Pons (tissue), 1 donor: ENCODE data around the gene SPECC1L.
"Not testable (repeated sequence)": the region's sequence is repeated elsewhere in the genome, so short reads cannot be mapped to it uniquely, and the experiment has no call there.

ENCODE experiments used
- DNase-seq: peaks from one replicate; pipeline ENCODE4 v3.0.0-alpha.2; 2016; ENCODE audit warnings: low spot score

The SPECC1L gene, protein sequence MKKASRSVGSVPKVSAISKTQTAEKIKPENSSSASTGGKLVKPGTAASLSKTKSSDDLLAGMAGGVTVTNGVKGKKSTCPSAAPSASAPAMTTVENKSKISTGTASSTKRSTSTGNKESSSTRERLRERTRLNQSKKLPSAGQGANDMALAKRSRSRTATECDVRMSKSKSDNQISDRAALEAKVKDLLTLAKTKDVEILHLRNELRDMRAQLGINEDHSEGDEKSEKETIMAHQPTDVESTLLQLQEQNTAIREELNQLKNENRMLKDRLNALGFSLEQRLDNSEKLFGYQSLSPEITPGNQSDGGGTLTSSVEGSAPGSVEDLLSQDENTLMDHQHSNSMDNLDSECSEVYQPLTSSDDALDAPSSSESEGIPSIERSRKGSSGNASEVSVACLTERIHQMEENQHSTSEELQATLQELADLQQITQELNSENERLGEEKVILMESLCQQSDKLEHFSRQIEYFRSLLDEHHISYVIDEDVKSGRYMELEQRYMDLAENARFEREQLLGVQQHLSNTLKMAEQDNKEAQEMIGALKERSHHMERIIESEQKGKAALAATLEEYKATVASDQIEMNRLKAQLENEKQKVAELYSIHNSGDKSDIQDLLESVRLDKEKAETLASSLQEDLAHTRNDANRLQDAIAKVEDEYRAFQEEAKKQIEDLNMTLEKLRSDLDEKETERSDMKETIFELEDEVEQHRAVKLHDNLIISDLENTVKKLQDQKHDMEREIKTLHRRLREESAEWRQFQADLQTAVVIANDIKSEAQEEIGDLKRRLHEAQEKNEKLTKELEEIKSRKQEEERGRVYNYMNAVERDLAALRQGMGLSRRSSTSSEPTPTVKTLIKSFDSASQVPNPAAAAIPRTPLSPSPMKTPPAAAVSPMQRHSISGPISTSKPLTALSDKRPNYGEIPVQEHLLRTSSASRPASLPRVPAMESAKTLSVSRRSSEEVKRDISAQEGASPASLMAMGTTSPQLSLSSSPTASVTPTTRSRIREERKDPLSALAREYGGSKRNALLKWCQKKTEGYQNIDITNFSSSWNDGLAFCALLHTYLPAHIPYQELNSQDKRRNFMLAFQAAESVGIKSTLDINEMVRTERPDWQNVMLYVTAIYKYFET

DNA sequence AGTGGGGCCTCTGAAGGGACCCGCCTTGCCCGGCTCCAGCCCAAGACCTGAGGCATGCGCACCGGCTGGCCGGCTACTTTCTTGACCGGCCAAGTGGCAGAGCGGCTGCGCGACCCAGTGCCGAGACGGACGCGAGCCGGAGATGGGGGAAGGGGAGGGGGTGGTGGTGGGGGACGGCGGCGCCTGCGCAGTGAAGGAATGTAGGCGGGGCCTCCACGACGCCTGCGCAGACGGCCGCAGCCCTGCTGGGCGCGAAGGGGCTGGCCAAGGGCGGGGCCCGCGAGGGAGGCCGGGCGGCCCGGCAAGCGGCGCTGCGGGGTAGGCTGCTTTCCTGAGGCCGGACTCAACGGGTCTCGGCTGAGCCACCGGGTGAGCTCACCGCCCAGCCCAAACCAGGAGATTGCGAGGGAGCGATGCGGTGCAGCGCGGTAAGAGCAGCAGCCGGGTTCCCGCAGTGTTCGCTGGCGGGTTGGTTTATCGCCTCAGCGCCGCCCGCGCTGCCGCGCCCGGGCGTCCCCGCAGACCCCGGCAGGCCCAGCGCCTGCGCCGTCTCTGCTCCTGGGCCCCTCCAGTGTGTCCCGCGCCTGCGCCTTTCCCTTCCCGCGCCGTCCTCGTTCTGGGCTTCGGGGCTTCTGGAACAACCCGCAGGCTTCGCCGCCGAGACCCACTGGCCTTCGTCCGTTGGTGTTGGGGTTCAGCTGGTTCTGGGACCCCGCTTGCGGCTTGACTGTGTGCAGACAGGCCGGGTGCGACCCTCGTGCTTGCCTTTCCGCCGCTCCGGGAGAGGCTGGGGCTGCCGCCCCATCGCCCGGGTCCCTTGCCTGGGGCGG lies at the start of gene SPECC1L:
SPECC1L (plus strand) TSS at position 276 of the 830 bp plus-strand sequence. CDS start 31,401 bp downstream, outside the sequence.
- peak; percentile 88 for DNase-seq

DNA sequence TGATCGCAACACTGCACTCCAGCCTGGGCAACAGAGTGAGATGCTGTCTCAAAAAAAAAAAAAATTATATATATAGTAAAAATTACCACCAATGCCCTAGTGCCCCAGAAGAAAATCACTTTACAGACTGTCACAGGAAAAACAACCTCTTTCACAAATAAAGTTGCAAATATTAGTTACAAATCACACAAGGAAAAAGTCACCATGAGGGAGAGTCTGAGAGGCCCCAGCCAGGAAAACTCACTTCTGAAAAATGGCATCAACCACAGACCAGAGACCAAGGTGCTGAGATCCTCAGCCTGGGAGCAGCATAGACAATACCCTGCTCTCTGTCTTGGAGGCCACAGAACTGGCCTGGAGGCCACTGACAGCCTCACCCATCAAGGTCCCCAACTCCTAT lies 46.2 kb upstream of the SPECC1L start:
- DNase-seq = no peak

DNA sequence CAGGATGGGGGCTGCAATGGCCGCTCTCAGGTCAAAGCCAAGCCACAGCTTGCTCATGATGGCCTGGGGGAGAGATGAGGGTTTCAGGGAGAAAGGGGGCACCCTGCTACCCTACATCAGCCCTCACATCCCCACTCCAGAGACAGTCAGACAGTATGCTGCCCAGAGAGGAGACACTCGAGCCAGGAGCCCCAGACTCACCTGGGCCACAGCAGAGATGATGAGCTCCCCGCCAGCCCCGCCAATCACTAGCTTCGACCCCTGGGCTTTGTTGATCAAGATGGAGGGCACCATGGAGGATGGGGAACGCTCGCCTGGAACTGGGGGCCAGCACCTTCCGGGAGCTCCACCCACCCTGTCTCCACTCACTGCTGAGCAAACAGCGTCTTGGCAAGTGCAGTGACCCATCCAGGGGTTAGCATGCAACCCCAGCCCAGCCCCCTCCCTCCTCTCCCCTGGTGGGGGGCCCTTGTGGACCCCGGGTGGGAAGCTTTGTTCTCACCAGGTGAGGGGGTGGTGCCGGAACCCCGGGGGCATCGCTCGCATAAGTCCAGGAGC lies 45.5 kb upstream of the SPECC1L start:
- DNase-seq = no peak

DNA sequence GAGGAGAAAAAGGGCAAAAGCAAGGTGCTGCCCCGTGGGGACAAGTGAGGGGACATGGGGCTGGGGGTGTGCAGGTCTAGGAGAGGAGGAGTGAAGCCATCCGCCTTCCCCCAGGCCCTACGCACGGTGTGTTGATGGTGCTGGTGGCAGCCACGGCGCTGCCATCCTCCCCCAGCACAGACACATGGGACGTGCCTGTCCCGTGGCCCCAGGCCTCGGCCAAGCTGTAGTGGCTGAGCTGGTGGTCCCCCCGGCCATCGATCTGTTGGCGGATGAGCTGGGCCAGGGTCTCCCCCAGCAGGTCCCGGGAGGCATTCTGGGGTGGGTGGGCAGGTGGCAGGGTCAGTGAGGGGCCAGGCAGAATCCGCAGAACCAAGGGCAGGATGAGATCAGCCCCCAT lies 44.7 kb upstream of the SPECC1L start:
- DNase-seq = no peak

DNA sequence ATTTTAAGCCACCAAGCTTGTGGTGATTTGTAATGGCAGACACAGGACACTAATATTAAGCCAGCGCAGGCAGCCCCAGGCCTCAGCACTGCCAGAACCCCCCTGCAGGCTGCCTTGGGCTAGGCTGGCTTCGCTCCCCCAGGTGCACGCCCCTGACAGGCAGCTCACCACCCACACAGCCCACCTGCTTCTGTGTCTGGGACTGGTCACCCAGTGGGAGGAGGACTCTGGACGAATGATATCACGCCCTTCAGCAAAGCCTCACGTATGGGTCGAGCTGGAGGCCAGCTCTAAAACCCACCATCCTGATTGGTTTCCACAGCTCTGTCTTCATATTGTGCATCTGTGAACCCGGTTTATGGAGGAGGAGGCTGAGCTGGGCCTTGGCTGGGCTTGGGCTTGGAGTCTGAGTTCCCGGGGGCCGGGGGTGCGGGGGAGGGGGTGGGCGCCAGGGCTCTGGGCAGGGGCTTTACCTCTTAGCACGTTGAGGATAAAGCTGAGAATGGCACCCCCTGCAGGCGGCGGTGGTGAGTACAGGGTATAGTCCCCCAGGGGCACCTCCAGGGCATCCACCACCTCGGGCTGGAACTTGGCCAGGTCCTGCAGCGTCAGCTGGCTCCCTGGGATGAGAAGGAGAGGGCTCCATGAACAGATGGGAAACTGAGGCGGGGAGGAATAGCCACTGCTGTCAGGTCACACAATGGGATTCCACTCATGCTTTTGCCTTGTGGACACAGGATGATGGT lies 39.5 kb upstream of the SPECC1L start:
- DNase-seq = no peak

DNA sequence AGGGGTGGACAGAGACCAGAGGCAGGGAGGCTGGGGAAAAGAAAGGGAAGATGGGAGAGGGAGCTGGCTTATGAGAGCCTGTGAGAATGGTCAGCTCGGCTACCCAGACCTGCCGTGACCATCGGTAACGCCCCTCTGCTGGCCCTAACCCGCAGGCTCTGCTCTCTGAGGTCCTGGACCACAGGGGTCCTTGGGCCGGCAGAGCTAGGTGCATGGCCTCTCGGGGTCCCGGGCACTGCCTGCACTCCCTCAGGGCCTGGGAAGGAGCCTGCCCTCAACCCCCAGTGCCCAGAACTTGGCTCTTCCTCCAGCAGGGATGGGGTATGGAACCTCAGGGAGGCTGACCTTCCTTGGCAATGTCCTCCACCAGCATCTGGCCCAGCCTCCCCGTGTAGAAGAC lies 38.9 kb upstream of the SPECC1L start:
- DNase-seq = no peak

DNA sequence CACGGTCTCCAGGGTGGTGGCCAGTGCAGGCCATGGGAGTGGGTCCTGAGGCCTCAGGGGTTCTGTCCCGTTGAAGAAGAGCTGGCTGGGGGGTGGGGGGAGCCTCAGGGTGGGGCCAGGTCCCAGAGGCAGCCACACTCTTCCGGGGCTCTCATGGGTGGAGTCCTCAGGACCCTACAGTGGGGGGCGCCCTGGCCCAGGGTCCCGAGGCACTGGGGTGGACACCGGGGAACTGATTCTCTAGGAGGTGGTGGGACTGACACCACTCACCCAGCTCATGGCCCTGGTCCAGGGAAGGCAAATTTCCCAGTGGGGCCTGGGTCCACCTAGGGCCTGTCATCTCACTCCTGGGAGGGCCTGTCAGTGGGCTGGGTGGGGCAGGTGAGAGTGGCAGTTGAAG lies 38.5 kb upstream of the SPECC1L start:
- no peak for DNase-seq

DNA sequence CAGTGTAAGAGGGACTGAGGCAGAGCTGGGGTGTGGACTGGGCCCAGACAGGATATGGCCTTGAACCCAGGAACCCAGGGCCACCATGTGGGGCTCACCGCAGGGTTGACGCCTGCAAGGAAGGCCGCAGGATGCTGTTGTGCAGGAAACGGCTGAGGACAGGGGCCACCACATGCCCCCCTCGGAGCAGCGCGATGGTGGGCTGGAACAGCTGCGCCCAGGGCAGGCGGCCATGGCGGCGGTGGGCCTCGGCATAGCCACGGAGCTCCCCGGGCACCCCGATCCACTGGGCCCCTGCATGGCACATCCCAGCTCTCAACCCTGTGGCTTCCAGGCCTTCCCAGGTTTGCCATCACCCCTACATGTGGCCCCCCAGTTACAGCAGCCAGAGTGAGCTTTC lies 37.9 kb upstream of the SPECC1L start:
- no peak for DNase-seq

DNA sequence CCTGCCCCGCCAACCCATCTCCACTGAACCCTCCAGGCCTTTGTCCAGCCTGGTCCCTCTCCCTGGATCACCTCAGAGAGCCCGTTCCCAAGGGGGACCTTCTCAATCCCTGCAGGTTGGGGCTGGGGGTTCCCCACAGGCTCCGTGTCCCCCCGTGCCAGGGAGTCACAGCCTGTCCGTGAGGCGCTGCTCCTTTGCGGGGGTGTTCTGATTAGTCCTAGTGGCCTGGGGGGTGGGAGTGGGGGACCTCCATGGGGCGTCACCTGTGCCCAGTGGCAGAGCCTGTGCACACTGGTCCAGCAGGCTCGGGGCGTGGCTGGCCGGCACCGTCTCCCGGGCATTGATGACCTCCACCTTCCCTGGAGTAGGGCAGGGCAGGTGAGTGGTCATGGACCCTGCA lies 37.4 kb upstream of the SPECC1L start:
- no peak for DNase-seq

DNA sequence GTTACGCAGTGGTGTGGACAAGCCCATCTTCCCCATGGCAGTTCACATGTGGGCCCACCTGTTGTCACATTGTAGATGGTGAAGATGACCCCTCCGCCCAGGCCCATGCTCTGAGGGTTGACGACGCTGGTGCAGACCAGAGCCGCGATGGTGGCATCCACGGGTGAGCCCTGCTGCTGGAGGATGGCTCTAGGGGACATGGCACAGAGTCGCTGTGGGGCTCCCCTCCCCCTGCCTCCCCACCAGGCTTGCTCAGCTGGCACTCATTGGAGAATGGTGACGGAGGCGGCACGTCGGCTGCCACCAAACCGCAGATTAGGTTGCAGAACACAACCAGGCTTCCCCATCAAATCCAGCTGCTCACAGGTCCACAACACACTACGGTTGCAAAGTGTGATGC lies 36.8 kb upstream of the SPECC1L start:
- DNase-seq = no peak

DNA sequence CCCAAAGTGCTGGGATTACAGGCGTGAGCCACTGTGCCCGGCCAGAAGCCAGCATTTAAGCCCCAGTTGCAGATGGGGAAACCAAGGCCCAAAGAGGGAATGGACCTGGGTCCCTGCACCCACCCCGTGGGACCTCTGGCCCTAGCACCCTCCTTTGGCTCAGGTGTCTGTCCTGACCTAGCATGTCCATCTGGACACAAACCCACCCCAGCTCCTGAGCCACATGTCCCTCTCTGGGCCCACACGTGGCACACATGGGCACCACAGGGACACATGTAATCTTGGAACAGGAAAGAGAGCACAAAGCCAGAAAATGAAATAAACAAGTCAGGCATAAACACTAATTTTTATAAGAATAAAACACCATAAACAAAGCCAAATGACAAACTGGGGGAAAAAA lies 35.3 kb upstream of the SPECC1L start:
- DNase-seq = no peak

DNA sequence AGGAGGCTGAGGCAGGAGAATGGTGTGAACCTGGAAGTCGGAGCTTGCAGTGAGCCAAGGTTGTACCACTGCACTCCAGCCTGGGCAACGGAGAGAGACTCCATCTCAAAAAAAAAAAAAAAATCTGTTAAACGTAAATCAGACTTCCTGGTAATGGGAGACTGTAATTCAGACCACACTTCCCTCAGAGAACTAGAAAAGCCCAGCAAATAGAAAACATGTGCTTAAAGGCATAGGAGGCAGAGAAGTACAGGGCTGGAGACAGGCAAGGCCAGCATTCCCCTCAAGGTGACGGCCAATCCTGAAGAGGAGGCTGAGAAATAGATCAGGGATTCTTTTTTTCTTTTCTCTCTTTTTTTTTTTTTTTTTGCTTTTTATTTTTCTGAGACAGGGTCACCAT lies 34.0 kb upstream of the SPECC1L start:
- DNase-seq = no peak

DNA sequence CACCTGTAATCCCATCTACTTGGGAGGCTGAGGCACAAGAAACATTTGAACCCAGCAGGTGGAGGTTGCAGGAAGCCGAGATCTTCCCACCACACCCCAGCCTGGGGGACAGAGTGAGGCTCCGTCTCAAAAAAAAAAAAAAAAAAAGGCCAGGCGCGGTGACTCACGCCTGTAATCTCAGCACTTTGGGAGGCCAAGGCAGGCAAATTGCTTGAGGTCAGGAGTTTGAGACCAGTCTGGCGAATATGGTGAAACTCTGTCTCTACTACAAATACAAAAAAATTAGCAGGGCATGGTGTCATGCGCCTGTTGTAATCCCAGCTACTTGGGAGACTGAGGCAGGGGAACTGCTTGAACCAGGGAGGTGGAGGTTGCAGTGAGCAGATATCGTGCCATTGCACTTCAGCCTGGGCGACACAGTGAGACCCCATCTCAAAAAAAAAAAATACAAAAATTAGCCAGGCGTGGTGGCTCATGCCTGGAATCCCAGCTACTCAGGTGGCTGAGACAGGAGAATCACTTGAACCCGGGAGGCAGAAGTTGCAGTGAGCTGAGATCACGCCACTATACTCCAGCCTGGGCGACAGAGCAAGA lies 32.4 kb upstream of the SPECC1L start:
- not testable (repeated sequence) for DNase-seq

DNA sequence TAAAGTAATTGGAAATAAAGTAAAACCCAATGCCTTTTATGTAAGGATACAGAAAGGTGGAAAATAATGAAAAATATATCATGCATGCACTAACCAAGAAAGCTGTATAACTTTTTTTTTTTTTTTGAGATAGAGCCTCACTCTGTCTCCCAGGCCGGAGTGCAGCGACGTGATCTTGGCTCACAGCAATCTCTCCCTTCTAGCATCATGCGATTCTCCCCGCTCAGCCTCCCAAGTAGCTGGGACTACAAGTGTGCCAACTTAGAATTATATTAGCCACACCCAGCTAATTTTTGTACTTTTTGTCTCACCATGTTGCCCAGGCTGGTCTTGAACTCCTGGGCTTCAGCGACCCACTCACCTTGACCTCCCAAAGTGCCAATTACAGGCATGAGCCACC lies 30.2 kb upstream of the SPECC1L start:
- no peak for DNase-seq

DNA sequence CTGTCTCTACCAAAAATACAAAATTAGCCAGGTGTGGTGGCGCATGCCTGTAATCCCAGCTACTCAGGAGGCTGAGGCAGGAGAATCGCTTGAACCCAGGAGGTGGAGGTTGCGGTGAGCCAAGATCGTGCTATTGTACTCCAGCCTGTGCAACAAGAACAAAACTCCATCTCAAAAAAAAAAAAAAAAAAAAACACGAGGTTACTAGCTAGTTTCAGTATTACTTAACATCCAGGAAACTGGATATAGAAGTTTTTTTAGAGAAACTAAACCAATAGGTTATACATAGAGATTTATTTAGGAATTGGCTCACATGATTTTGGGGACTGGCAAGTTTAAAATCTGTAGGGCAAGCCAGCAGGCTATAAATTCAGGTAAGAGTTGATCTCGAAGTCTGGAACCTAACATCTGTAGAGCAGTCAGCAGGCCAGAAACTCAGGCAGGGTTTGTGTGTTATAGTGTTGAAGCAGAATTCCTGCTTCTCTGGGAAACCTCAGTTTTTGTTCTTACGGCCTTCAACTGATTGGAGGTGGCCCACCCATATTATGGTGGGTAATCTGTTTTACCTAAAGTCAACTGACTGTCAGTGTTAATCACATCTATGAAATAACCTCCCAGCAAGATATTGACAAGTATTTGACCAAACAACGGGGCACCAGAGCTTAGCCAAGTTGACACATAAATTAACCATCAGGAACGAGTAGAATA lies 29.5 kb upstream of the SPECC1L start:
- not testable (repeated sequence) for DNase-seq

DNA sequence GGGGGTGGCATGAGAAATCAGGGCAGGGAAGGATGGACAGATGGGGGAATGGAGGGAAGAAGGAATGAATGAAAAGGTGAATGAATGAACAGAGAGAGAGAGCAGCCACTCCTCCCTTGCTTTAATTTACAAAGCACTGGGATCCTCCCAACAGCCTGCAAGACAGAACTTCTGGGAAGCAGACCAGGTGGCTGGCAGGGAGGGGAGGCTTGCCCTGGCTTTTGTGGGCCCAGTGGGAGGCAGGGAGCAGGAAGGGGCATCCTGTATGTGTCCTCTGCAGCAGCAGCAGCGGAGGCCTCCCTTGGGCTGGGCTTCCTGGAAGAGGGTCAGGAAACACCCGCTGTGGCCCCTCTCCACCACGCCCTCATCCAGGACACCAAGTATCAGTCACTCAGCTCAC lies 27.2 kb upstream of the SPECC1L start:
- DNase-seq = not testable (repeated sequence)

DNA sequence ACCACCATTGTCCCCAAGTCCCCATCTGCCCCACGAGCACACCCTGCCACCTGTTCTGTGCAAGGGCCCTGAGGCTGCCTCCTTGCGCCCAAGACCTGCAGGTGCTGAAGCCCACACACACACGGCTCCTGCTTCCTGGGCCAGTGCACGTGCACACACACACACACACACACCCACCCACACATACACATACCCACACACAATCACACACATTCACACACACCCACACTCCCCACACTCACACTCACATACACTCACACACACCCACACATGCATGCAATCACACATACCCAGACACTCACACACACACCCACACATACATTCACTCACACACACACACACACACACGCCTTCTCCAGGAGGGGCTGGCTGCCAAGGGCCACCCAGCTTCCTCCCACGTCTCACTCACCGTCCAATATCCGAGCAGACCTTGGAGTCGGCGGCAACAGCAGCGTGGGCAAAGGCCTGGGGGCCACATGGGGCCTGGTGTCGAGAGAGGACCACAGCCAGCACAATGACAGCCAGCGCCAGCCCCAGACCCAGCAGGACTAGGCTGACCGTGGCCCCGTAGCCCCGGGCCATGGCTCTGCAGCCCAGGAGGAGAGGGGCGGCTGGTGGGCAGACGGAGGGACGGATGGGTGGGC lies 26.4 kb upstream of the SPECC1L start:
- DNase-seq = no peak

DNA sequence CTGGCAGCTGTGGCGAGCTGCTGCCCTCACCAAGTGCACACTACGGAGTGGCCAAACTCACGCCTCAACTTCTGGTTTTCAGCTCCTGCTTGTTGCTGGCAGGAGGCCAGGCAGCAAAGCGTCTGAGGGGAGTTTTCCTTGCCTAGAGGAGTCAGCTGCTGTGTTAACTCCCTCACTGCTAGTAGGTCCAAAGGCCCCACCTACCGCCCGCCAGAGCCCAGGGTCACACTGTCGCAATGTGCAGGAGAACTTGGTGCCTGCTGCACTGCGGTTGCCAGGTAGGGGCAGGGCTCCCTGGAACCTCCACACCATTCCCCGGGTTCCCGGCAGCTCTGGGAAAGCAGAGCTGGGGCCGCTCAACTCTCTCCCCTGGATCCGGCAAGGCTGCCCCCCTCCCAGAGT lies 25.6 kb upstream of the SPECC1L start, which contains the start of gene GGT5:
GGT5 (minus strand) TSS at position 53 of the 402 bp plus-strand sequence. CDS start 357 bp downstream, outside the sequence.
- DNase-seq = not testable (repeated sequence)
